ENCODE measurements around the gene FYN. TPM values are rescaled to one million over a fixed set of nuclear protein-coding genes. Genes with fewer than 3 reads are reported as not detected.
A peak's percentile ranks its signal among the peaks of the same experiment; 100 is the strongest.

FYN gene
- total and polyA plus RNA-seq, 2 of the 13 experiments (the other 11 are each of a cell fraction or from before 2014, with no cell fraction given): 15.5 to 24.6 TPM

- TF ChIP-seq, protein P1, sequence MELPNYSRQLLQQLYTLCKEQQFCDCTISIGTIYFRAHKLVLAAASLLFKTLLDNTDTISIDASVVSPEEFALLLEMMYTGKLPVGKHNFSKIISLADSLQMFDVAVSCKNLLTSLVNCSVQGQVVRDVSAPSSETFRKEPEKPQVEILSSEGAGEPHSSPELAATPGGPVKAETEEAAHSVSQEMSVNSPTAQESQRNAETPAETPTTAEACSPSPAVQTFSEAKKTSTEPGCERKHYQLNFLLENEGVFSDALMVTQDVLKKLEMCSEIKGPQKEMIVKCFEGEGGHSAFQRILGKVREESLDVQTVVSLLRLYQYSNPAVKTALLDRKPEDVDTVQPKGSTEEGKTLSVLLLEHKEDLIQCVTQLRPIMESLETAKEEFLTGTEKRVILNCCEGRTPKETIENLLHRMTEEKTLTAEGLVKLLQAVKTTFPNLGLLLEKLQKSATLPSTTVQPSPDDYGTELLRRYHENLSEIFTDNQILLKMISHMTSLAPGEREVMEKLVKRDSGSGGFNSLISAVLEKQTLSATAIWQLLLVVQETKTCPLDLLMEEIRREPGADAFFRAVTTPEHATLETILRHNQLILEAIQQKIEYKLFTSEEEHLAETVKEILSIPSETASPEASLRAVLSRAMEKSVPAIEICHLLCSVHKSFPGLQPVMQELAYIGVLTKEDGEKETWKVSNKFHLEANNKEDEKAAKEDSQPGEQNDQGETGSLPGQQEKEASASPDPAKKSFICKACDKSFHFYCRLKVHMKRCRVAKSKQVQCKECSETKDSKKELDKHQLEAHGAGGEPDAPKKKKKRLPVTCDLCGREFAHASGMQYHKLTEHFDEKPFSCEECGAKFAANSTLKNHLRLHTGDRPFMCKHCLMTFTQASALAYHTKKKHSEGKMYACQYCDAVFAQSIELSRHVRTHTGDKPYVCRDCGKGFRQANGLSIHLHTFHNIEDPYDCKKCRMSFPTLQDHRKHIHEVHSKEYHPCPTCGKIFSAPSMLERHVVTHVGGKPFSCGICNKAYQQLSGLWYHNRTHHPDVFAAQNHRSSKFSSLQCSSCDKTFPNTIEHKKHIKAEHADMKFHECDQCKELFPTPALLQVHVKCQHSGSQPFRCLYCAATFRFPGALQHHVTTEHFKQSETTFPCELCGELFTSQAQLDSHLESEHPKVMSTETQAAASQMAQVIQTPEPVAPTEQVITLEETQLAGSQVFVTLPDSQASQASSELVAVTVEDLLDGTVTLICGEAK (IDR thresholded peaks at IDR 0.05): no peak
- TF ChIP-seq, protein P1 (CRISPR knock-in tag; IDR thresholded peaks at IDR 0.05): no peak
- TF ChIP-seq ZNF501 (CRISPR knock-in tag; IDR thresholded peaks at IDR 0.05) (peak; percentile 81), MXI1 (IDR thresholded peaks at IDR 0.05; ENCODE audit: borderline replicate concordance, low read depth, low read length) (0 out of 3 replicates have a peak, but pooled peaks have one; percentile 19), PRDM10 (CRISPR knock-in tag; IDR thresholded peaks at IDR 0.05; ENCODE audit: low read depth) (no peak), MAZ (IDR thresholded peaks at IDR 0.05; ENCODE audit: borderline replicate concordance, low read depth, low read length) (peak; percentile 95; the same call in 1 of the 2 replicates), MAZ (CRISPR knock-in tag; IDR thresholded peaks at IDR 0.05; ENCODE audit: low read depth) (peak; percentile 94), TOE1 (CRISPR knock-in tag; IDR thresholded peaks at IDR 0.05) (no peak), KDM5A (IDR thresholded peaks at IDR 0.05; ENCODE audit: borderline replicate concordance, low read length) (no peak)
- TF ChIP-seq, protein P2, sequence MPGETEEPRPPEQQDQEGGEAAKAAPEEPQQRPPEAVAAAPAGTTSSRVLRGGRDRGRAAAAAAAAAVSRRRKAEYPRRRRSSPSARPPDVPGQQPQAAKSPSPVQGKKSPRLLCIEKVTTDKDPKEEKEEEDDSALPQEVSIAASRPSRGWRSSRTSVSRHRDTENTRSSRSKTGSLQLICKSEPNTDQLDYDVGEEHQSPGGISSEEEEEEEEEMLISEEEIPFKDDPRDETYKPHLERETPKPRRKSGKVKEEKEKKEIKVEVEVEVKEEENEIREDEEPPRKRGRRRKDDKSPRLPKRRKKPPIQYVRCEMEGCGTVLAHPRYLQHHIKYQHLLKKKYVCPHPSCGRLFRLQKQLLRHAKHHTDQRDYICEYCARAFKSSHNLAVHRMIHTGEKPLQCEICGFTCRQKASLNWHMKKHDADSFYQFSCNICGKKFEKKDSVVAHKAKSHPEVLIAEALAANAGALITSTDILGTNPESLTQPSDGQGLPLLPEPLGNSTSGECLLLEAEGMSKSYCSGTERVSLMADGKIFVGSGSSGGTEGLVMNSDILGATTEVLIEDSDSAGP (CRISPR knock-in tag; IDR thresholded peaks at IDR 0.05; ENCODE audit: borderline replicate concordance): peak; percentile 73; the same call in 1 of the 2 replicates
- TF ChIP-seq, protein P3, sequence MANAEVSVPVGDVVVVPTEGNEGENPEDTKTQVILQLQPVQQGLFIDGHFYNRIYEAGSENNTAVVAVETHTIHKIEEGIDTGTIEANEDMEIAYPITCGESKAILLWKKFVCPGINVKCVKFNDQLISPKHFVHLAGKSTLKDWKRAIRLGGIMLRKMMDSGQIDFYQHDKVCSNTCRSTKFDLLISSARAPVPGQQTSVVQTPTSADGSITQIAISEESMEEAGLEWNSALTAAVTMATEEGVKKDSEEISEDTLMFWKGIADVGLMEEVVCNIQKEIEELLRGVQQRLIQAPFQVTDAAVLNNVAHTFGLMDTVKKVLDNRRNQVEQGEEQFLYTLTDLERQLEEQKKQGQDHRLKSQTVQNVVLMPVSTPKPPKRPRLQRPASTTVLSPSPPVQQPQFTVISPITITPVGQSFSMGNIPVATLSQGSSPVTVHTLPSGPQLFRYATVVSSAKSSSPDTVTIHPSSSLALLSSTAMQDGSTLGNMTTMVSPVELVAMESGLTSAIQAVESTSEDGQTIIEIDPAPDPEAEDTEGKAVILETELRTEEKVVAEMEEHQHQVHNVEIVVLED (CRISPR knock-in tag; IDR thresholded peaks at IDR 0.05; ENCODE audit: borderline replicate concordance): peak; percentile 48; the same call in 1 of the 2 replicates
Observed at GRCh38 chr6:111873178-111874024, at the start of gene FYN (continued).

Measured in HepG2 (cell line).